ENCODE measurements around the gene MCAT. TPM values are rescaled to one million over a fixed set of nuclear protein-coding genes. Genes with fewer than 3 reads are reported as not detected.

The MCAT gene
- total RNA-seq, 2 experiments from 2014 or later, result 8.5 to 8.8 TPM

GRCh38 chr22:43169310-43170130, 26.3 kb upstream of the MCAT start:
- peaks cover 31% of the 10 kb centered on the region for H3K36me3 Mint-ChIP-seq (ENCODE audit: low read depth)
- CTCF ChIA-PET, result interaction anchor here (1.0 to 1.5 kb wide), 2 partner anchors 11 to 18 kb away, joined by 3 read pairs; no protein-coding TSS in a partner anchor
- no peak overlapping the region for H3K4me3 Mint-ChIP-seq
- no peak overlapping the region for H3K27ac Mint-ChIP-seq
- POLR2A ChIA-PET, result interaction anchor here (1.1 kb wide), 1 partner anchor 16 kb away, joined by 3 read pairs; no protein-coding TSS in a partner anchor
- H3K9me3 Mint-ChIP-seq, result no peaks in the 10 kb centered on the region
- no peak for DNase-seq
- H3K27me3 Mint-ChIP-seq, result no peaks in the 10 kb centered on the region
- H3K4me1 Mint-ChIP-seq, result peaks cover 16% of the 10 kb centered on the region

- no peak for DNase-seq
- Mint-ChIP-seq H3K4me1 (peaks cover 16% of the 10 kb centered on the region), H3K27ac (no peak overlapping the region), H3K9me3 (no peaks in the 10 kb centered on the region), H3K36me3 (ENCODE audit: low read depth) (peaks cover 30% of the 10 kb centered on the region), H3K4me3 (no peak overlapping the region), H3K27me3 (no peaks in the 10 kb centered on the region)
- ChIA-PET CTCF (interaction anchor here (1.0 to 1.5 kb wide), 2 partner anchors 11 to 19 kb away, joined by 3 read pairs; no protein-coding TSS in a partner anchor), POLR2A (interaction anchor here (1.1 kb wide), 1 partner anchor 17 kb away, joined by 3 read pairs; no protein-coding TSS in a partner anchor)
These were observed 25.5 kb upstream of the MCAT start for GRCh38 chr22:43168471-43169309.

GRCh38 chr22:43167001-43167589, 23.9 kb upstream of the MCAT start:
- Mint-ChIP-seq H3K27ac (no peak overlapping the region), H3K4me1 (peaks cover 15% of the 10 kb centered on the region), H3K4me3 (no peak overlapping the region), H3K9me3 (no peaks in the 10 kb centered on the region), H3K36me3 (ENCODE audit: low read depth) (peaks cover 22% of the 10 kb centered on the region), H3K27me3 (no peaks in the 10 kb centered on the region)
- ChIA-PET POLR2A (no interaction called here), CTCF (no interaction called here)
- no peak for DNase-seq

GRCh38 chr22:43166132-43166930, 23.1 kb upstream of the MCAT start:
- CTCF ChIA-PET, result interaction anchor here (0.7 kb wide), 1 partner anchor 24 kb away, joined by 3 read pairs; no protein-coding TSS in a partner anchor
- Mint-ChIP-seq H3K27me3 (no peaks in the 10 kb centered on the region), H3K9me3 (no peaks in the 10 kb centered on the region), H3K4me3 (no peak overlapping the region), H3K36me3 (ENCODE audit: low read depth) (peaks cover 22% of the 10 kb centered on the region), H3K4me1 (peaks cover 11% of the 10 kb centered on the region), H3K27ac (no peak overlapping the region)
- DNase-seq, result no peak
- POLR2A ChIA-PET, result interaction anchor here (1.4 kb wide), 1 partner anchor 19 kb away, joined by 3 read pairs; no protein-coding TSS in a partner anchor

GRCh38 chr22:43164636-43165035, 21.4 kb upstream of the MCAT start:
- no peak for DNase-seq
- no peaks in the 10 kb centered on the region for H3K9me3 Mint-ChIP-seq
- H3K36me3 Mint-ChIP-seq (ENCODE audit: low read depth), result peaks cover 17% of the 10 kb centered on the region
- H3K4me3 Mint-ChIP-seq, result no peak overlapping the region
- H3K27me3 Mint-ChIP-seq, result no peaks in the 10 kb centered on the region
- H3K27ac Mint-ChIP-seq, result no peak overlapping the region
- H3K4me1 Mint-ChIP-seq, result peaks cover 3% of the 10 kb centered on the region
- POLR2A ChIA-PET, result interaction anchor here (1.3 to 1.8 kb wide), 3 partner anchors 12 to 21 kb away, joined by 3 to 5 read pairs (median 4); partner anchors contain the start of gene MCAT
- CTCF ChIA-PET, result no interaction called here

GRCh38 chr22:43163241-43163795, 20.1 kb upstream of the MCAT start:
- no peaks in the 10 kb centered on the region for H3K9me3 Mint-ChIP-seq
- ChIA-PET POLR2A (interaction anchor here (1.8 kb wide), 1 partner anchor 11 kb away, joined by 5 read pairs; no protein-coding TSS in a partner anchor), CTCF (no interaction called here)
- peaks cover 16% of the 10 kb centered on the region for H3K36me3 Mint-ChIP-seq (ENCODE audit: low read depth)
- no peak for DNase-seq
- no peak overlapping the region for H3K4me3 Mint-ChIP-seq
- H3K27ac Mint-ChIP-seq, result no peak overlapping the region
- H3K27me3 Mint-ChIP-seq, result no peaks in the 10 kb centered on the region
- no peaks in the 10 kb centered on the region for H3K4me1 Mint-ChIP-seq

- Mint-ChIP-seq H3K4me3 (no peak overlapping the region), H3K27ac (no peak overlapping the region), H3K27me3 (no peaks in the 10 kb centered on the region), H3K9me3 (no peaks in the 10 kb centered on the region), H3K36me3 (ENCODE audit: low read depth) (peaks cover 15% of the 10 kb centered on the region), H3K4me1 (no peaks in the 10 kb centered on the region)
- DNase-seq, result no peak
- POLR2A ChIA-PET, result no interaction called here
- CTCF ChIA-PET, result no interaction called here
These were observed 19.4 kb upstream of the MCAT start for GRCh38 chr22:43162412-43163150.

- no peak for DNase-seq
- Mint-ChIP-seq H3K27ac (no peak overlapping the region), H3K27me3 (no peaks in the 10 kb centered on the region), H3K36me3 (ENCODE audit: low read depth) (peaks cover 7% of the 10 kb centered on the region), H3K4me3 (no peak overlapping the region), H3K9me3 (no peaks in the 10 kb centered on the region), H3K4me1 (peaks cover 2% of the 10 kb centered on the region)
- CTCF ChIA-PET, result no interaction called here
- POLR2A ChIA-PET, result no interaction called here
These were observed 17.4 kb upstream of the MCAT start for GRCh38 chr22:43160497-43161126.

GRCh38 chr22:43159484-43160178, 16.4 kb upstream of the MCAT start:
- peaks cover 4% of the 10 kb centered on the region for H3K4me1 Mint-ChIP-seq
- H3K27me3 Mint-ChIP-seq, result no peaks in the 10 kb centered on the region
- H3K27ac Mint-ChIP-seq, result no peak overlapping the region
- DNase-seq, result no peak
- CTCF ChIA-PET, result no interaction called here
- POLR2A ChIA-PET, result no interaction called here
- H3K36me3 Mint-ChIP-seq (ENCODE audit: low read depth), result peaks cover 7% of the 10 kb centered on the region
- no peak overlapping the region for H3K4me3 Mint-ChIP-seq
- no peaks in the 10 kb centered on the region for H3K9me3 Mint-ChIP-seq

GRCh38 chr22:43158778-43159483, 15.7 kb upstream of the MCAT start:
- Mint-ChIP-seq H3K9me3 (no peaks in the 10 kb centered on the region), H3K36me3 (ENCODE audit: low read depth) (peaks cover 6% of the 10 kb centered on the region), H3K27me3 (no peaks in the 10 kb centered on the region), H3K27ac (no peak overlapping the region), H3K4me1 (peaks cover 5% of the 10 kb centered on the region), H3K4me3 (no peak overlapping the region)
- DNase-seq, result no peak
- ChIA-PET CTCF (interaction anchor here (1.6 kb wide), 1 partner anchor 10 kb away, joined by 3 read pairs; no protein-coding TSS in a partner anchor), POLR2A (no interaction called here)
